Neural cell (in vitro differentiated cells): ENCODE measurements around the gene SOX12.

Experiments used
- CTCF ChIP-seq: fragments of 450-650 bp; IDR thresholded peaks from 2 replicates; pipeline ENCODE4 v1.5.1; 2014; ENCODE audit warnings: antibody characterized with exemption, mild to moderate bottlenecking, moderate library complexity; ENCODE audit not compliant: poor library complexity, severe bottlenecking
- MXI1 ChIP-seq: fragments of 450-650 bp; conservative IDR thresholded peaks from 2 replicates; pipeline ENCODE4 v1.6.1; 2014; ENCODE audit warnings: antibody characterized with exemption, mild to moderate bottlenecking; ENCODE audit not compliant: poor library complexity, severe bottlenecking
- RAD21 ChIP-seq: fragments of 450-650 bp; conservative IDR thresholded peaks from 2 replicates; pipeline ENCODE4 v1.6.1; 2014; ENCODE audit warnings: antibody characterized with exemption, mild to moderate bottlenecking, moderate library complexity

GRCh38 chr20:366719-367485, 41.5 kb downstream of the SOX12 start:
- TF ChIP-seq CTCF, result no peak
- no peak for TF ChIP-seq MXI1
- no peak for TF ChIP-seq RAD21
